ENCODE data around the gene LMTK3.

GRCh38 chr19:48452289-48453190 lies 59.1 kb downstream of the LMTK3 start:
- TF ChIP-seq CTCF (IDR thresholded peaks at IDR 0.05) (no peak), POLR2A (IDR thresholded peaks at IDR 0.05) (no peak)
